Testis (tissue), 2 donors: ENCODE results near the gene CDK5RAP2.

ENCODE experiments used
- POLR2A ChIP-seq: fragments of 450-650 bp; IDR thresholded peaks from one replicate; pipeline ENCODE4 v1.6.1; 2017; ENCODE audit warnings: antibody characterized with exemption, mild to moderate bottlenecking, moderate library complexity
- TF ChIP-seq, protein P1 (sequence below), 3 experiments: fragments of 450-650 bp in 2 of 3; fragments of 200-600 bp in 1 of 3; sonication (generic) in 1 of 3; IDR thresholded peaks; one replicate each; pipeline ENCODE4 v1.5.1; 2016 to 2019; ENCODE audit warnings: antibody characterized with exemption in 3 of 3, mild to moderate bottlenecking in 2 of 3, moderate library complexity in 1 of 3

- no peak for TF ChIP-seq POLR2A
- TF ChIP-seq, protein P1, sequence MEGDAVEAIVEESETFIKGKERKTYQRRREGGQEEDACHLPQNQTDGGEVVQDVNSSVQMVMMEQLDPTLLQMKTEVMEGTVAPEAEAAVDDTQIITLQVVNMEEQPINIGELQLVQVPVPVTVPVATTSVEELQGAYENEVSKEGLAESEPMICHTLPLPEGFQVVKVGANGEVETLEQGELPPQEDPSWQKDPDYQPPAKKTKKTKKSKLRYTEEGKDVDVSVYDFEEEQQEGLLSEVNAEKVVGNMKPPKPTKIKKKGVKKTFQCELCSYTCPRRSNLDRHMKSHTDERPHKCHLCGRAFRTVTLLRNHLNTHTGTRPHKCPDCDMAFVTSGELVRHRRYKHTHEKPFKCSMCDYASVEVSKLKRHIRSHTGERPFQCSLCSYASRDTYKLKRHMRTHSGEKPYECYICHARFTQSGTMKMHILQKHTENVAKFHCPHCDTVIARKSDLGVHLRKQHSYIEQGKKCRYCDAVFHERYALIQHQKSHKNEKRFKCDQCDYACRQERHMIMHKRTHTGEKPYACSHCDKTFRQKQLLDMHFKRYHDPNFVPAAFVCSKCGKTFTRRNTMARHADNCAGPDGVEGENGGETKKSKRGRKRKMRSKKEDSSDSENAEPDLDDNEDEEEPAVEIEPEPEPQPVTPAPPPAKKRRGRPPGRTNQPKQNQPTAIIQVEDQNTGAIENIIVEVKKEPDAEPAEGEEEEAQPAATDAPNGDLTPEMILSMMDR (IDR thresholded peaks at IDR 0.05), result no peak
Measured at GRCh38 chr9:120366644-120367019, 213.3 kb downstream of the CDK5RAP2 start.
